ENCODE measurements around the gene BDH1.

- TF ChIP-seq, protein P1, sequence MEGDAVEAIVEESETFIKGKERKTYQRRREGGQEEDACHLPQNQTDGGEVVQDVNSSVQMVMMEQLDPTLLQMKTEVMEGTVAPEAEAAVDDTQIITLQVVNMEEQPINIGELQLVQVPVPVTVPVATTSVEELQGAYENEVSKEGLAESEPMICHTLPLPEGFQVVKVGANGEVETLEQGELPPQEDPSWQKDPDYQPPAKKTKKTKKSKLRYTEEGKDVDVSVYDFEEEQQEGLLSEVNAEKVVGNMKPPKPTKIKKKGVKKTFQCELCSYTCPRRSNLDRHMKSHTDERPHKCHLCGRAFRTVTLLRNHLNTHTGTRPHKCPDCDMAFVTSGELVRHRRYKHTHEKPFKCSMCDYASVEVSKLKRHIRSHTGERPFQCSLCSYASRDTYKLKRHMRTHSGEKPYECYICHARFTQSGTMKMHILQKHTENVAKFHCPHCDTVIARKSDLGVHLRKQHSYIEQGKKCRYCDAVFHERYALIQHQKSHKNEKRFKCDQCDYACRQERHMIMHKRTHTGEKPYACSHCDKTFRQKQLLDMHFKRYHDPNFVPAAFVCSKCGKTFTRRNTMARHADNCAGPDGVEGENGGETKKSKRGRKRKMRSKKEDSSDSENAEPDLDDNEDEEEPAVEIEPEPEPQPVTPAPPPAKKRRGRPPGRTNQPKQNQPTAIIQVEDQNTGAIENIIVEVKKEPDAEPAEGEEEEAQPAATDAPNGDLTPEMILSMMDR (IDR thresholded peaks at IDR 0.05; ENCODE audit: insufficient read depth, low read length, poor library complexity, severe bottlenecking): no peak
- no peak for TF ChIP-seq EZH2phosphoT487 (conservative IDR thresholded peaks at IDR 0.05; ENCODE audit: low read length)
Observed at GRCh38 chr3:197583371-197583770, 27.6 kb upstream of the BDH1 start.

All from SU-DHL-6 (cell line).